Upper lobe of left lung (tissue), 6 donors: ENCODE results near the gene BBC3. TPM values are rescaled to one million over a fixed set of nuclear protein-coding genes. Genes with fewer than 3 reads are reported as not detected.

ENCODE experiments used
- ATAC-seq, 2 donors: fragments of 200-7000 bp; cut with Tn5 transposase; one replicate each; pipeline ENCODE4 v1.9.1; 2022; ENCODE audit warnings: mild to moderate bottlenecking in 2 of 2, moderate library complexity in 2 of 2; ENCODE audit not compliant: low FRiP score in 2 of 2
- DNase-seq, 2 donors: peaks; one replicate each; pipeline ENCODE4 v3.0.0-alpha.2; 2019 to 2020
- H3K27ac ChIP-seq, 4 donors: fragments of 200-600 bp; sonication (generic); one replicate each; pipeline ENCODE4 v1.5.1; 2016 to 2019
- H3K27me3 ChIP-seq, 4 donors: fragments of 200-600 bp; sonication (generic); one replicate each; pipeline ENCODE4 v1.5.1; 2017 to 2019
- H3K36me3 ChIP-seq, 4 donors: fragments of 200-600 bp; sonication (generic); one replicate each; pipeline ENCODE4 v1.5.1; 2016 to 2019
- H3K4me1 ChIP-seq, 4 donors: fragments of 200-600 bp; sonication (generic); one replicate each; pipeline ENCODE4 v1.5.1; 2018 to 2019
- H3K4me3 ChIP-seq, 4 donors: fragments of 200-600 bp; sonication (generic); one replicate each; pipeline ENCODE4 v1.5.1; 2017 to 2019; ENCODE audit warnings: mild to moderate bottlenecking in 2 of 4, moderate library complexity in 1 of 4
- H3K9me3 ChIP-seq, 4 donors: fragments of 200-600 bp; sonication (generic); one replicate each; pipeline ENCODE4 v1.5.1; 2018 to 2019
- EP300 ChIP-seq, 4 donors: sonication (generic); formaldehyde crosslinking; IDR thresholded peaks; one replicate each; pipeline ENCODE4 v1.5.1; 2017; ENCODE audit warnings: antibody characterized with exemption in 4 of 4, control low read depth in 2 of 4
- POLR2A ChIP-seq, 4 donors: fragments of 450-650 bp; IDR thresholded peaks; one replicate each; pipeline ENCODE4 v1.5.1; 2016 to 2017; ENCODE audit warnings: antibody characterized with exemption in 4 of 4, mild to moderate bottlenecking in 2 of 4
- POLR2AphosphoS5 ChIP-seq, 2 donors: sonication (generic); formaldehyde crosslinking; IDR thresholded peaks; one replicate each; pipeline ENCODE4 v1.5.1; 2017; ENCODE audit warnings: antibody characterized with exemption in 2 of 2
- WGBS, 2 donors: methylation state at CpG; one replicate each; pipeline ENCODE4 v1.1.5; 2017 to 2018; 5-methylcytosine and 5-hydroxymethylcytosine counted together
- total RNA-seq, 6 donors: library from RNA; depleted of rRNA in 4 of 6; stranded (reverse); fragments of >200 nt in 4 of 6; gene quantifications; one replicate each; pipeline versions ENCODE4 v1.1.0 to v1.2.1, GENCODE V29; 2016 to 2021
- TF ChIP-seq, protein P1 (sequence below), 6 experiments: fragments of 450-650 bp in 4 of 6; fragments of 200-600 bp in 2 of 6; sonication (generic) in 2 of 6; IDR thresholded peaks; one replicate each; pipeline ENCODE4 v1.5.1; 2016 to 2019; ENCODE audit warnings: antibody characterized with exemption in 6 of 6
- donor health status: DM: no; HTN: no; CAD: no; lungs with moderate emphysema.
- donor health status: DM: no; HTN: yes; CAD: no; lungs with severe emphysema.

BBC3 gene
- total RNA-seq, 6 donors from 2014 or later: 7.4 to 29.3 (median 15.9) TPM

GRCh38 chr19:47209319-47210179 is 21.4 kb downstream of the BBC3 start:
- Histone ChIP-seq H3K27ac (no peak overlapping the region), H3K36me3 (peaks cover 11 to 50% (median 29%) of the 10 kb centered on the region in 4 donors)
- 81 to 89% methylated on average over 11 to 13 of the region's 13 CpGs for WGBS, 2 donors

GRCh38 chr19:47203254-47203653 is 27.7 kb downstream of the BBC3 start:
- peaks cover 4 to 72% (median 36%) of the 10 kb centered on the region in 4 donors for H3K36me3 ChIP-seq
- H3K27ac ChIP-seq: peak overlapping the region in 1 of 4 donors; percentile 49
- H3K4me1 ChIP-seq: peaks cover 0 to 6% (median 0%) of the 10 kb centered on the region in 4 donors
- 85 to 86% methylated on average over 3 of the region's 3 CpGs for WGBS, 2 donors
- TF ChIP-seq EP300 (IDR thresholded peaks at IDR 0.05): no peak
- ATAC-seq (no peak), DNase-seq (no peak)
- no peaks in the 10 kb centered on the region for H3K27me3 ChIP-seq
- no peak overlapping the region for H3K4me3 ChIP-seq
- no peaks in the 10 kb centered on the region for H3K9me3 ChIP-seq

More at GRCh38 chr19:47209319-47210179, 21.4 kb downstream of the BBC3 start:
- H3K4me1 ChIP-seq: peaks cover 8 to 10% (median 8%) of the 10 kb centered on the region in 4 donors
- H3K4me3 ChIP-seq: no peak overlapping the region
- H3K9me3 ChIP-seq: no peaks in the 10 kb centered on the region
- no peak for ATAC-seq
- TF ChIP-seq EP300 (IDR thresholded peaks at IDR 0.05) (no peak), POLR2A (IDR thresholded peaks at IDR 0.05) (no peak), POLR2AphosphoS5 (IDR thresholded peaks at IDR 0.05) (no peak)
- TF ChIP-seq, protein P1, sequence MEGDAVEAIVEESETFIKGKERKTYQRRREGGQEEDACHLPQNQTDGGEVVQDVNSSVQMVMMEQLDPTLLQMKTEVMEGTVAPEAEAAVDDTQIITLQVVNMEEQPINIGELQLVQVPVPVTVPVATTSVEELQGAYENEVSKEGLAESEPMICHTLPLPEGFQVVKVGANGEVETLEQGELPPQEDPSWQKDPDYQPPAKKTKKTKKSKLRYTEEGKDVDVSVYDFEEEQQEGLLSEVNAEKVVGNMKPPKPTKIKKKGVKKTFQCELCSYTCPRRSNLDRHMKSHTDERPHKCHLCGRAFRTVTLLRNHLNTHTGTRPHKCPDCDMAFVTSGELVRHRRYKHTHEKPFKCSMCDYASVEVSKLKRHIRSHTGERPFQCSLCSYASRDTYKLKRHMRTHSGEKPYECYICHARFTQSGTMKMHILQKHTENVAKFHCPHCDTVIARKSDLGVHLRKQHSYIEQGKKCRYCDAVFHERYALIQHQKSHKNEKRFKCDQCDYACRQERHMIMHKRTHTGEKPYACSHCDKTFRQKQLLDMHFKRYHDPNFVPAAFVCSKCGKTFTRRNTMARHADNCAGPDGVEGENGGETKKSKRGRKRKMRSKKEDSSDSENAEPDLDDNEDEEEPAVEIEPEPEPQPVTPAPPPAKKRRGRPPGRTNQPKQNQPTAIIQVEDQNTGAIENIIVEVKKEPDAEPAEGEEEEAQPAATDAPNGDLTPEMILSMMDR (IDR thresholded peaks at IDR 0.05): no peak
- no peaks in the 10 kb centered on the region for H3K27me3 ChIP-seq
- no peak for DNase-seq

- Histone ChIP-seq H3K9me3 (no peaks in the 10 kb centered on the region), H3K36me3 (peaks cover 4 to 64% (median 40%) of the 10 kb centered on the region in 4 donors), H3K4me3 (no peak overlapping the region), H3K27me3 (no peaks in the 10 kb centered on the region), H3K4me1 (peaks cover 0 to 6% (median 0%) of the 10 kb centered on the region in 4 donors), H3K27ac (no peak overlapping the region)
- TF ChIP-seq, protein P1 (IDR thresholded peaks at IDR 0.05): no peak
- TF ChIP-seq EP300 (IDR thresholded peaks at IDR 0.05) (no peak), POLR2AphosphoS5 (IDR thresholded peaks at IDR 0.05) (no peak), POLR2A (IDR thresholded peaks at IDR 0.05) (no peak)
- 81 to 96% methylated on average over 3 of the region's 3 CpGs for WGBS, 2 donors
- ATAC-seq (no peak), DNase-seq (no peak)
Measured at GRCh38 chr19:47200530-47200929, 30.5 kb downstream of the BBC3 start.

DNA sequence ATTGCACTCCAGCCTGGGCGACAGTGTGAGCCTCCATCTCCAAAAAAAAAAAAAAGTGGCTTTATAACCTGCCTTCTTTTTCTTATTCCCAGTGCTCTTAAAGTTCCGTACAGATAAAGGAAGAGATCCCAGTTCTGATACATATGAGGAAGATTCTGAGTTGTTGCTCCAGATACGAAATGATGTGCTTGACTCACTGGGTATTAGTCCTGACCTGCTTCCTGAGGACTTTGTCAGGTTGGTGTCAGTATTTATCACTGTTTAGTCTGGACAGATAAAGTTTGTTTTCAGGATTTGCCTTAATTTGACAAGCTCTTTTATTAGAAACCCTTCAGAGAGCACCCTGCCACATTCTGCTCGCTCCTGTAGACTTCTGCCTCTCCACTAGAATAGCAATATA is 33.9 kb downstream of the BBC3 start:
- peaks cover 0 to 43% (median 25%) of the 10 kb centered on the region in 4 donors for H3K36me3 ChIP-seq
- no peak for ATAC-seq

GRCh38 chr19:47195434-47195833 is 35.6 kb downstream of the BBC3 start:
- H3K36me3 ChIP-seq: peaks cover 0 to 29% (median 23%) of the 10 kb centered on the region in 4 donors
- ATAC-seq (no peak), DNase-seq (no peak)
- H3K4me1 ChIP-seq: peaks cover 7 to 13% (median 11%) of the 10 kb centered on the region in 4 donors
- H3K27ac ChIP-seq: no peak overlapping the region
- H3K27me3 ChIP-seq: no peaks in the 10 kb centered on the region
- TF ChIP-seq, protein P1 (IDR thresholded peaks at IDR 0.05): no peak
- TF ChIP-seq POLR2AphosphoS5 (IDR thresholded peaks at IDR 0.05): no peak
- 71 to 73% methylated on average over 1 of the region's 1 CpG for WGBS, 2 donors
- H3K4me3 ChIP-seq: no peak overlapping the region
- no peaks in the 10 kb centered on the region for H3K9me3 ChIP-seq

More for the DNA sequence above, 33.9 kb downstream of the BBC3 start:
- Histone ChIP-seq H3K27ac (no peak overlapping the region), H3K9me3 (no peaks in the 10 kb centered on the region), H3K4me1 (no peaks in the 10 kb centered on the region), H3K4me3 (no peak overlapping the region), H3K27me3 (no peaks in the 10 kb centered on the region)
- 94 to 97% methylated on average over 4 of the region's 4 CpGs for WGBS, 2 donors
- no peak for TF ChIP-seq POLR2A (IDR thresholded peaks at IDR 0.05)
- TF ChIP-seq POLR2AphosphoS5 (IDR thresholded peaks at IDR 0.05): no peak
- TF ChIP-seq, protein P1 (IDR thresholded peaks at IDR 0.05): no peak
- TF ChIP-seq EP300 (IDR thresholded peaks at IDR 0.05): no peak
- DNase-seq: no peak
